Amygdala (tissue), 56 donors: ENCODE results near the gene TOP3A.
"Not testable (repeated sequence)": the region's sequence is repeated elsewhere in the genome, so short reads cannot be mapped to it uniquely, and the experiment has no call there.

Experiments used
- DNase-seq, 56 donors: peaks; one replicate each; lab custom pipeline; 2025; lab: John Stamatoyannopoulos, UW

Gene TOP3A, protein sequence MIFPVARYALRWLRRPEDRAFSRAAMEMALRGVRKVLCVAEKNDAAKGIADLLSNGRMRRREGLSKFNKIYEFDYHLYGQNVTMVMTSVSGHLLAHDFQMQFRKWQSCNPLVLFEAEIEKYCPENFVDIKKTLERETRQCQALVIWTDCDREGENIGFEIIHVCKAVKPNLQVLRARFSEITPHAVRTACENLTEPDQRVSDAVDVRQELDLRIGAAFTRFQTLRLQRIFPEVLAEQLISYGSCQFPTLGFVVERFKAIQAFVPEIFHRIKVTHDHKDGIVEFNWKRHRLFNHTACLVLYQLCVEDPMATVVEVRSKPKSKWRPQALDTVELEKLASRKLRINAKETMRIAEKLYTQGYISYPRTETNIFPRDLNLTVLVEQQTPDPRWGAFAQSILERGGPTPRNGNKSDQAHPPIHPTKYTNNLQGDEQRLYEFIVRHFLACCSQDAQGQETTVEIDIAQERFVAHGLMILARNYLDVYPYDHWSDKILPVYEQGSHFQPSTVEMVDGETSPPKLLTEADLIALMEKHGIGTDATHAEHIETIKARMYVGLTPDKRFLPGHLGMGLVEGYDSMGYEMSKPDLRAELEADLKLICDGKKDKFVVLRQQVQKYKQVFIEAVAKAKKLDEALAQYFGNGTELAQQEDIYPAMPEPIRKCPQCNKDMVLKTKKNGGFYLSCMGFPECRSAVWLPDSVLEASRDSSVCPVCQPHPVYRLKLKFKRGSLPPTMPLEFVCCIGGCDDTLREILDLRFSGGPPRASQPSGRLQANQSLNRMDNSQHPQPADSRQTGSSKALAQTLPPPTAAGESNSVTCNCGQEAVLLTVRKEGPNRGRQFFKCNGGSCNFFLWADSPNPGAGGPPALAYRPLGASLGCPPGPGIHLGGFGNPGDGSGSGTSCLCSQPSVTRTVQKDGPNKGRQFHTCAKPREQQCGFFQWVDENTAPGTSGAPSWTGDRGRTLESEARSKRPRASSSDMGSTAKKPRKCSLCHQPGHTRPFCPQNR

DNA sequence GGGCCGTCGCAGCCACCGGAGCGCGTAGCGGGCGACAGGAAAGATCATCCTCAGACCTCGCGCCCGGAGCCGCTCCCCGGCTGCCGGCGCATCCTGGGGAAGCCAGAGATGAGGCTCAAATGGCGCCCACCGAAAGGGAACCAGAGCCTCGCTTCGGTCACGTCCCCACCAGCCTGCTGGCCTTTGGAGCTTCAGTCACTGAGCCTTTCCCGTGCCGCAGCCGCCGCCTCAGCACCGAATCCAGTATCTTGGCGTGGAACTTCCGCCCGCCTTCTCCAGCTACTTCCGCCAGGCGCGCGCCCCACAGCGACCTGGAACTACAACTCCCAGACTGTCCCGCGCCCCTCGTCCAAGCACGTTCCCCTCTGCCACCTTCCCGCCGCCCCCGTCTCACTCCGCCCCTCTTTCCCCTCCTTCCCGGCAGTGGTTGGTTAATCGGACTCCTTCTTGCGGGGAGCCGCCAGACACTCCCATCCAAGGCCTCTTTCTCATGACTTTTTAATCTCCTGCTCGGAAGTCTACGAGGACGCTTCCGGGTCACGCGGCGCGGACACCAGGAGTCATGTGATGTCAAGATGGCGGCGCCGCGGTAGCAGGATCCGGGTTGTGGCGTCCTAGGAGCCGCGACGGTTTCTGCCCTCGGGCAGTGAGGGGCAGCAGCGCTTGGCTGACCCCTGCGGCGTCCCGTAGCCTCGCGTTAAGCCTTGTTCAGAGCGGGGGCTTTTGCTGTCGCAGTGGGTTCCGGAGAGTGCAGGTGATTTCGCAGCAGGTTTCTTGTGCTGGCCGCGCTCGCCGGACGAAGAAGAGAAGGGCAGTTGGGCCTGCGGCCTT is at the start of gene TOP3A, which contains the start of gene SMCR8:
Gene TOP3A (minus strand): TSS at position 264 of the 831 bp plus-strand sequence. CDS start 216 bp downstream, at position 48.
Gene SMCR8 (plus strand): TSS at position 563 of the 831 bp plus-strand sequence. CDS start 497 bp downstream, outside the sequence.
- DNase-seq: peak; percentile 84 to 100 (median 96)

DNA sequence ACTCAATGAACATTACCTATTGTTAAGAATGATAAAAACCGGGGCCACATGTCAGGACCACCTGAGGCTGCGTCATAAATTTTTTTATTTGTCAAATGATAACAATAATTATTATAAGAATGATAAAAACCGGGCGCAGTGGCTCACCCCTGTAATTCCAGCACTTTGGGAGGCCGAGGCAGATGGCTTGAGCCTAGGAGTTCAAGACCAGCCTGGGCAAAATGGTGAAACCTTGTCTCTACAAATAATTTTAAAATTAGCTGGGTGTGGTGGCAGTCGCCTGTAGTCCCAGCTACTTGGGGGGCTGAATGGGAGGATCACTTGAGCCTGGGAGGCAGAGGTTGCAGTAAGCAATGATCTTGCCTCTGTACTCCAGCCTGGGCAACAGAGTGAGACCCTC is 49.4 kb upstream of the TOP3A start:
- no peak for DNase-seq

DNA sequence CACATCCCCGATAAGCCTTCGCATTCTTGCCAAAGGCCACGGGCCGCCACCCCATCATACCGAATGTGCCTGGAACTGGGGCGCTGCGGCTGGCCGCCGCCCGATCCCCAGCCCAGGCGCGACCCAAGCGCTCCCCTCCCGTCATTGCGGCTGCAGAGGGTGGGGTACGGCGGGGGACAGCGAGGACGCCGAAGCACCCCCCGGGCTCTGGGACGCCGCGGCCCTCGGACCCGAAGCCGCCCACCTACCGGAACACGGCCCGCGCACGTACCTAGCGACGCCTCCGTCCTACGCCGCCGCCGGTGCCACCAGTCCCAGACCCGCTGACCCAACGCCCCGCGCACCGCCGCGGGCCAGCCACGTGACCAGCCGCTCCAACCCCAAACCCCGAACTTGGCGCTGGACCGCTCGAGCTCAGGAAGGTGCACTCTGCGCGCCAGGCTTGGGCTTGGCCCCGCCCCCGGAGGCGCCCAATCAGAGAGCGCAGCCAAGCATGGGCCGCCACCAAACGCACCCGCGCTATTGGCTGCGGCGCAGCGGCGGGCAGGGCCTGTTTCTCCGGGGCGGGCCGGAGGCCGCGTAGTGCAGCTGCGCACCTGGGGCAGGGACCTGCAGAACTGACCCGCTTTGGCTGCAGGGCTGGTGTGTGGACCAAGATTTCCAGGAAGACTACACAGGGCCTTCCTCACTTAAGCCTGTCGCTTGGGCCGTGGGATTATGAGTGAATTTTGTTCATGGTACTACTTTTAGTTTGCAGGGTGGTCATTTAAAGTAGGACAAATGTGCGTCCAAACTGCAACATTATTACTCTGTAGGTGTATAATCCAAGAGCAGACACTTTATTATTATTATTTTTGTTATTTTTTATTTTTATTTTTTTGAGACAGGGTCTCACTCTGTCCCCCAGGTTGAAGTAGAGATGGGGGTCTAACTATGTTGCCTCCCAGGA is 48.6 kb upstream of the TOP3A start, which contains the start of gene SHMT1:
Gene SHMT1 (minus strand): TSS at position 450 of the 949 bp plus-strand sequence. CDS start 7,569 bp downstream, outside the sequence.
- peak in 55 of 56 donors; percentile 56 to 96 (median 87) for DNase-seq

DNA sequence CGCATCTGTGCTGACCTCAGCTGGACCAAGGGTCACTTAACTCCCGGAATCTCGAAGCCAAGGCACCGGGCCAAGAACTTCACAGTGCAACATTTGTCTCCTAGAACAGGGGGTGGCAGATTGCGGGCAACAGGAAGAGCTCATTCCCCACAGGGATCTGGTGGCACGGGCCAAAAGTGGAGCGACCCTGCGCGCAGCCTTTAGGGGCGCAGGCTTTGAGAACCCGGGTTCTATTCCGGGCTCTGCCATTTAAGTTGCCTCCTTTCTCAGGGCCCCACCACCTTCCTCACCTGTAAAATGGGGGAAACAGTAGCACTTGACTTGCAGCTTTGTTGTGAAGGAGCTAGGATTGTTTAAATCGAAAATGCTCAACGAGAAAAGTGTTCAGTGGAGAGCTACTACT is 47.9 kb upstream of the TOP3A start:
- DNase-seq: peak in 55 of 56 donors; percentile 12 to 93 (median 72)

DNA sequence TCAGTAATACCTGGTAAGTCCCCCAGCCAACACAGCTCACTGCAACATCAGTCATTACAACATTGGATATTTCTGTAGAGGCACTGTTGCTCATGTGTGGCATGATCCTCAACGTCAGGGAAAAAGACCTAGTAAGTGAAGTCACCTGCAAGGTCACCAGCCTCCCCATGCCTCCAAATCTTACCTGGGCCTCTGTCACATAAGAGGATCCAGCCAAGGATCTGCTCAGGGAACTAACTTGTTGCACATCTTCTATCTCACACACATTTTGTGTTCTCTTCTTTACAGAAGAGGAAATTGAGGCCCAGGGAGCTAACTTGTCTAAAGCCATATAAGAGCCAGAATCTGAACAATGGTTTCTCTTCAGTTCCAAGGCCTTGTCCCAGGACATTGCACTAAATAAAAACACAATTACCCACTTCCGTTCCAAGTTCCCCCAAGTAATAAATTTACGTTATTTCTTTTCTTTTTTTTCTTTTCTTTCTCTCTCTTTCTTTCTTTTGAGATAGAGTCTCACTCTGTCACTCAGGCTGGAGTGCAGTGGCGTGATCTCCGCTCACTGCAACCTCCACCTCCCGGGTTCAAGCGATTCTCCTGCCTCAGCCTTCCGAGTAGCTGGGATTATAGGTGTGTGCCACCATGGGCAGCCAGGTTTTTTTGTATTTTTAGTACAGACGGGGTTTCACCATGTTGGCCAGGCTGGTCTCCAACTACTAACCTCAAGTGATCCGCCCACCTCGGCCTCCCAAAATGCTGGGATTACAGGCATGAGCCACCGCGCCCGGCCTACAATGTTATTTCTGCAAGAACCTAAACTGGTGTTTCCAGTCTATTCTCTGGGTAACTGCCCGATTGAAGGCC is 47.3 kb upstream of the TOP3A start:
- no peak for DNase-seq

DNA sequence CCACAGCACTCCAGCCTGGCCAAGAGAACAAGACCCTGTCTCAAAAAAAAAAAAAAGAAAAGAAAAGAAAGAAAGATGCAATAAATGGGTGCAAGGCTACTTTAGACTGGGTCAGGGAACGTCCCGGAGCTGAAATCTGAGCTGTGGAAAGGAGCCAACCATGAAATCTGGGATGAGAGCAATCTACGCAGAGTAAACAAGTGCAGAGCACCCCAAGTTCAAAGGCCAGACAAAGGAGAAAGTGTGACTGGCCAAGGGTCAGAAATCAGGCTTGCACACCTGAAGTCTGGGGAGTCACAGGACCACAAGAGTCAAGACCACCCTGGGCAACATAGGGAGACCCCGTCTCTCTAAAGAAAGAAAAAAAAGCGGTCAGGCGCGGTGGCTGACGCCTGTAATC is 45.7 kb upstream of the TOP3A start:
- no peak for DNase-seq

DNA sequence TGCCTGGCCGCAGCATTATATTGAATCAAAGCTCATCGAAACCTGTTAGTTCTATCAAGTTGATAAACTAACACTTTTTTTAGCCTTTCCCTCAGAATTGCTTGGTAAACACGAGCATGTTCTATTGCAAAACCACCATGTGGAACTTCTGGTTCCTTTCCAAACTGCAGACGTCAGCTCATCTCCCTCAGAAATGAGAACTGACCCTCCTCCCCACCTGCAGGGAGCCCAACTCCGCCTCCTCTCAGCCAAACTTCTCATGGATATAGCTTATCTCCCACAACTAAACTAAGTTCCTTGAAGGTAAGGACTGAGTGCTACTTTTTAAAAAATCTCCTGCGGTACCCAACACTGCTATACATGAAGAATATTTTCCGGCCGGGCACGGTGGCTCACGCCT is 41.8 kb upstream of the TOP3A start:
- DNase-seq: peak in 10 of 56 donors; percentile 2 to 46 (median 10)

DNA sequence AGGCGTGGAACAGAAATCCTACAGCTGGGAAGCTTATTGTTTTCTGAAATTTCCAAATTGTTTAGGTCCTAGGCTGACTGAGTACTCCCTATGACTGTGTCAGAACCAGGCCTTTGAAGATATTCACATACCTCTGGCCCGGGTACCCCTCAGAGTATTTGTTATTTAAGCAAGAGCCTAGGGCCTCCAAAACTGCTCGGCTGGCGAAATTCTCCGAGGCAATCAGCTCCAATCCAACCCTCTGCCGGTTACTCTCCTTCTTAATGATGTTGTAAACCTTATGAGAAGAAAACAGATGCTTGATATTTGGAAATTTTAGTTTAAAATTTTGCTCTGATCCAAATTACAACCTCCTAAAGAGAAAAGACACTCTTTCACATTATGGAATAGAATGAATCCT is 38.7 kb upstream of the TOP3A start:
- no peak for DNase-seq

DNA sequence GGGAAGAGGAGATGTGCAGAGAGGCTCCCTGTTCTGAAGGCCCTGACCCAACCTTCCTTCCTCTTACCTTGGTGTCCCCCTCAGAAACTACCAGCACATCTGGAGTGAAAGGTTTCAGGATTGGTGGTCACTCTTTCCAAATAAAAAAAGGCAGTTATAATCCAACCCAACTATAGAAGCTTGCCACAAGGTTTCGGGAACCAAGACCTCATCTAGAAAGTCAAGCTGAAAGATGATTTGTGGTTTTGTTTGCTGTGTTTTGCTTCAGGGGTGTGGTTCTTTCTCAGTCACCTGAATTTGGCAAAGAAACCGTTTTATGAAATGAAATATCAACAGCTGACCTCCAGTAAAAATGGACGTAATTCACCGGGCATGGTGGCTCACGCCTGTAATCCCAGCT is 29.2 kb upstream of the TOP3A start:
- no peak for DNase-seq

DNA sequence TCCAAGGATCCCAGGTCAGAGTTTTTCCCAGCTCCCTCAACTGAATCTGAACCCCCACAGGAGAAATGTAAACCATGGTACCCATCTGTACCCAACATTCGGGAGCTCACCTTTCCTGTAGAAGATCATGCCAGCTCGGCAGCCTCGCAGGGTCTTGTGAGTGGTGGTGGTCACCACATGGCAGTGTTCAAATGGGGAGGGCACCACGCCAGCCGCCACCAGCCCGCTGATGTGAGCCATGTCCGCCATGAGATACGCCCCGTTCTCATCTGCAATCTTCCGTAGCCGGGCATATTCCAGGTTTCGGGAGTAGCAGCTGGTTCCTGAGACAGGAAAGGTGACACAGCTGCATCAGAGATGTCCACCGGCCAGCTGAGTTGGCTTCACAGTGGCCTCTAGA is 25.1 kb upstream of the TOP3A start:
- no peak for DNase-seq

DNA sequence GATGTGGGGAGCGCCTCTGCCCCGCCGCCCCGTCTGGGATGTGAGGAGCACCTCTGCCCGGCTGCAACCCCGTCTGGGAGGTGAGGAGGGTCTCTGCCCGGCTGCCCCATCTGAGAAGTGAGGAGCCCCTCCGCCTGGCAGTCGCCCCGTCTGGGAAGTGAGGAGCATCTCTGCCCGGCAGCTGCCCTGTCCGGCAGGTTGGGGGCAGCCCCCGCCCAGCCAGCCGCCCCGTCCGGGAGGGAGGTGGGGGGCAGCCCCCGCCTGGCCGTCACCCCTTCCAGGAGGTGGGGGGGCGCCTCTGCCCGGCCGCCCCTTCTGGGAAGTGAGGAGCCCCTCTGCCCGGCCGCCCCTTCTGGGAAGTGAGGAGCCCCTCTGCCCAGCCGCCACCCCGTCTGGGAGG is 23.4 kb upstream of the TOP3A start:
- DNase-seq: not testable (repeated sequence)

DNA sequence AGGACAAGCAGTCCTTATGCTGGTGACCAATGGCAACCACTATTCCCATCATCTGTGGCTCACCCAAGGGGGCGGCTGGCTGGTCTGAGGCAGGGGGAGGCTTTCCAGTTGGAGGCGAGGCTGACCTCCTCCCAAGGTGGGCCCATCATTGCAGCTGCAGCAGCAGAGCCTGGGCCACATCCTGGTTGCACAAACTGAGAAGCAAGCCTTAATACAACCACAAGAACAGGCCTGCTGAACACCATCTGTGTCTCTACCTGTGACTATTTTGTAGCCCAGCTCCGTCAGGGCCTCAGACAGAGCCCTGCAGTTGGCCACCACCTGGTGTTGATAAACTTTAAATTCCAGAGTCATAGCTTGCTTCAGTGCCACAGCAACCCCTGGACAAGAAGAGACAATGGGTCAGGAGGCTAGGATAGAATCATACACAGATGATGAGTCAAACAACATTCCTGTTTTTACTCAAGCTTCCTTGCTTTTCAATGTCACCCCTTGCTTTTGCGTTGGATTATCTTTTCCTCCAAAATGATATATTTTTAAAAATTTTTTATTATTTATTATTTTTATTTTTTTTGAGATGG is 18.2 kb upstream of the TOP3A start:
- no peak for DNase-seq

DNA sequence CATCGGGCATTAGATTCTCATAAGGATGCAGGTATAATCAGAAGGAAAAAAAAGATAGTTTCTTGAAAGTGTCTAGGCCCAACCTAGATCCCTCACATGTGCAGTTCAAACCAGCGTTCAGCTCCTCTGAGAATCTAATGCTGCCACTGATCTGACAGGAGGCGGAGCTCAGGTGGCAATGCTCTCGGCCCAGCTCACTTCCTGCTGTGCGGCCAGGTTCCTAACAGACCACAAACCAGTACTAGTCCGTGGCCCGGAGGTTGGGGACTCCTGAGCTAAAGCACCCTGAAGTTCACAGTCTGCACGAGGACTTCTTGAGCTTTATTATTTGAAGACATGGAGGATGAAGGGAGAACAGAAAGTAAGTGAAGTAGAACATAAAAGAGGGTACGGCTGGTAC is 17.1 kb upstream of the TOP3A start:
- no peak for DNase-seq

DNA sequence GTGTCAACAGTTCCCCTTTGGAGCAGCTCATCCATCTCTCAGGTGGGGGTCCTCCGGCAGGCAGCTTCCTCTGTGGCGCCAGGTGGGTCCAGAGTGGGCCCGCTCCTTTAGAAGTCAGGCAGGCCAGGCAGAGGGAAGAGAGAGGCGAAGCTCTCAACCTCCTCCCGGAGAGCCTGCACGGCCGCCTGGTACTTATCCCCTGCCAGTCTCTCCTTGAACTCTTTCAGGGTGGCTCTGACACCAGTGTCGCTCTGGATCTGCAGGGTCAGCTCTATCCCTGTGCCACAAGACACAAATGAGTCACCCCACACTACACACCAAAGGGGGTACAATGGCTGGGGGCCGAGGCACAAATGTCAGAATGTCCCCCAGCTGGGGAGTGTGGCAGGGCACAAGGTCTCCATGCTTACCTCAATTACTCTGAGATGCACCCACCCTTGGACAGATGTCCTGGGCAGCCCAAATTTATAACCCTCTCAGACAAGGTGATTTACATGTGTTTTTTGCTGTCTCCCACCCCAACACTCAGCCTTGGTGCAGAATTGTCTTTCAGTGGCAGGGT is 13.9 kb upstream of the TOP3A start:
- DNase-seq: no peak

DNA sequence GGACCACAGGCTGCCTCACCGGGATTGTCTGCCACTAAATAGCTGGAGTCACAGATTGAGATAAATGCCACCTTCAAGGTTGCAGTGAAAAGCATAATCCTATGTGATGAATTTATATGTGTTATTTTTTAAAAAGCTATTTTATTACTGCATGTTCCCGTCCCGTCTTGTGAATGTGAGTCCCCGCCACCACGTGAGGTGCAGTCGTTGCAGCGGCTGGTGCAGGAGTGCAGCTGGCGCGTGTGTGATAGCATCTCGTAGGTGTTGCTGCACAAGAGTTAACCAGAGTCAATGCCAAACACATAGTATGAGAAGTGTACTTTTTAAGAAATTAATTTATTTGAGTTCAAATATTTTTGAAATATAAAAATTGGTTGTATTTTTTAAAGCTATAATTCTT is 12.8 kb upstream of the TOP3A start:
- DNase-seq: no peak

DNA sequence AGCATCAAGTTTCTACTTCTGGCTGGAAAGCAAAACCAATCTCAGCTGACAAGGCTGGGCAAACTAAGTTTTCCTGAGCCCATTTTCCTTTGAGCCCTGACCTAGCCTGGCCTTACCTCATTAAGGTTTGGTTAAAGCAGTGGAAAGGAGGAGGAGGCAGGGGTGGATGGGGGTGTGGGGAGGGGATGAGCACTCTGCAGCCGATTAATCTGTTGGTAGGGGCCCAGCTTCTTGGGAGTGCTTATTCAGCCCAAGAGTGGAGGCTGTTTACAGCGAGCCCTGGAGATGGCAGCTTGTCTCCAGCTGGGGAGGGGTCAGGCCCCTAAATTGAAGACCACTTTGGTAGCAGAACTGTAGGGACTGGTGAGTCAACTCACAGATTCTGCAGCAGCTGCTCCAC is 12.3 kb upstream of the TOP3A start:
- DNase-seq: no peak

DNA sequence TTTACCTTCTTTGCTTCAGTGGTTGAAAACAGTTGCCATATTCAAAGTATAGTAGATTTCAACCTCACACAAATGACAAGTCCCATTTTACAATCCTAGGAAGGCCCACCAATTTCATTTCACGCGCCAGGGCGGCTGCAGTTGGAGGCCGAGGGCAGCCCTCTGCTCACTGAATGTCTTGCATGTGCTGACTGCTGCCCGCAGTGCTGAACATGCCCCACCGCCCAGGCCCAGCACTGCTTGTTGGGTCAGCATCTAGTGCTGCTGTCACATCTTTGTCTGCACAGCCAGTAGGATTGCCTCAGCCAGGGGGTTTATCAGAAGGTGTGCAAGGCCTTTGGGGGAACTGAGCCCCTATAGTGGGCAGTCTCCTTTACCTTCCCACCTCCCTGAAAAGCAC is 11.8 kb upstream of the TOP3A start:
- DNase-seq: no peak
